T-helper 1 cell treated with Interleukin-12 subunit alpha and Interleukin-12 subunit beta and Interleukin-4 antibody, amounts not matched to agents 30 ng/mL and 1 ng/mL, for 36 hours (primary cell): ENCODE measurements around the gene CBLB. TPM values are rescaled to one million over a fixed set of nuclear protein-coding genes. Genes with fewer than 3 reads are reported as not detected.
"Not testable (repeated sequence)": the region's sequence is repeated elsewhere in the genome, so short reads cannot be mapped to it uniquely, and the experiment has no call there.

Source experiments
- intact Hi-C: fragments of 100-400 bp; cut with micrococcal nuclease; formaldehyde crosslinking; loops from one replicate; pipeline ENCODE4 v1.15.1; 2024
- total RNA-seq: library from RNA; stranded (reverse); gene quantifications from 2 replicates; pipeline ENCODE4 v1.2.3, GENCODE V29; 2022

The CBLB gene
- total RNA-seq, 1 donor from 2014 or later: 122 TPM

DNA sequence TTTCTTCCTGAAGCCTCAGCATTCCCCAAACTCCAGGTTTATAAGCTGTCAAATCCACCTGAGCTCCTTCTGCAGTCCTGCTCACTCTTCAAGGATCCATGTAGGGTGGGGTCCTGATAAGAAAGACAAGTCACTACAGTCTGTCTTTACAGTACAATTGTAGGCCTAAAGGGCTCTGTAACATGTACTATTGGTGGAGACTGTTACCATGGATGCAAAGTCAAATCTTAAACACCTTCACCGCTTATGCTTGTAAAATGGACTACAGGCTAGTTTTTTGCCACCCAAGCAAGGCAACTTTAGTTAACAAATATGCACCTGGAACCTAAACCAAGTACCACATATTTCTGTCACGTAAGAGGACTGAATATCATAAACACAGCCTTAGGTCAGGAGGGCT lies 44.7 kb downstream of the CBLB start:
- intact Hi-C loops: no loop called here

DNA sequence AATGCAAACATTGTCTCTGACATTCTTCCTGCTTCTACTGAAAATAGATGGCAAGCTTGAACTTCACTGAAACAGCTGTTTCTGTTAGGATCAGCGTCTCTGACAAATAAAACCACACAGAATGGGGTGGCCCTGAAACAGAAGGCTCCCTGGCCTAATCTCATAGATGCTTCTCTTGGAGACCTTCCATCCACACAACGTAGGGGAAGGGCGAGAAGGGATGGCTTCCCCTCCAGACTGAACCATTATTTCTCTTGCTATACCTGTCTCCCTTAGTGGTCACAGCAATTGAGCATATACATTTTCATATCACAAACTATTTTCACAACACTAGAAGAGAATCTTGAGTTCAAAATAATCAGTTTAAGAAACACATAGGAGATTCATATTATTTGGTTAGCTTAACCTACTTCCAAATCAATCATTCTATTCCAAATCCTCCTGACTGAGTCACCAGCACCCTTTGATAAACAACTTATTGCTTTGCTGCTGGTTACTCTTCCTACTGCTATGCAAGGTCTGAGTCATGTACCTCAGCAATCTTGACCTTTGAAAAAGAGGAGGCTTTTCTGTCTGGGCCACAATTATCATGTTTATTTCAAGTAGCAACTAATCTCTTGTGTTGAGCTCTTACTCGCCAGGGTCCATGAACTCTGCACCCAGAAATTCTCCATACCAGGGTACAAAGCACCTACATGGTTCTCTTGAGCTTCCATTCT lies 45.5 kb downstream of the CBLB start:
- intact Hi-C loops: loop anchor here (1.0 kb wide), 1 partner anchor 15 kb away; no protein-coding TSS in a partner anchor

- intact Hi-C loops: loop anchor here (1.0 kb wide), 2 partner anchors 8 to 14 kb away; no protein-coding TSS in a partner anchor
These were observed 46.4 kb downstream of the CBLB start for GRCh38 chr3:105822171-105823123.

- intact Hi-C loops: no loop called here
These were observed 47.4 kb downstream of the CBLB start for GRCh38 chr3:105821433-105821832.

DNA sequence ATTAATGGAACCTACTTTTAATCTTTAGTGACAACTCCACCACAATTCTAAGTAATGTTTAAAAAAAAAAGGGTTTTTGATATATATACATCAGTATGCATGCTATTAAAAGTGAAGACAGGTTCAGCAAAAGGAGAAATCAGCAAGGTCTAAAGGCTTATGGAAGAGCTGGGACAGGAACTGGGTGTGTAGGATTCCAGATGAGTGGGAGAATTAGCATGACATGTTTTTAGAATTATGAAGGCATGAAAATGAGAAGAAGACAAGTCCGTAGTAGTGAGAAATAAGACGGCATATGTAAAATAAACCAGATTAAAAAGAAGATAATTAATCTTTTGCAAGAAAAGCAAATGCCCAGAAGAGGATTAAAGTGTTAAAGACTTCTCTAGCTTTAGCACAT lies 52.0 kb downstream of the CBLB start:
- intact Hi-C loops: no loop called here

- intact Hi-C loops: not testable (repeated sequence)
These were observed 53.5 kb downstream of the CBLB start for GRCh38 chr3:105815331-105815730.

DNA sequence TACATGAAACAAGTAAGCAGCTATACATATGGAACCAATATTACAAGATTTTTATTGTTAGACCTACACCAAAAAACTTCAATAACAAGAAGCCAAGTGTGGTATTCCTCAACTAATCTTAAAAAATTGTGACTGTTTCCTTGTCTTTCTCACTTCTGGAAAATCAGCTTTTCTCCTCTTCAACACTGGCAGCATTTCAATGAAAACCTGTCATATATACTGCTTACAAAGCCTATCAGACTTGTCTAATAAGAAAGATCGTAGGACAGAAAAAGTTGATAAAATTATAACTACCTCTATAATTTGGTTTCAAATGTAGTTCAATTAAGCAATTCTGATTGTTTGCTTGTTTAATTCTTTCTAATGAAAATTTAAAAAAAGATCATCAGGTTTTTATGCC lies 55.1 kb downstream of the CBLB start:
- intact Hi-C loops: loop anchor here (1.0 kb wide), 1 partner anchor 9 kb away; no protein-coding TSS in a partner anchor

DNA sequence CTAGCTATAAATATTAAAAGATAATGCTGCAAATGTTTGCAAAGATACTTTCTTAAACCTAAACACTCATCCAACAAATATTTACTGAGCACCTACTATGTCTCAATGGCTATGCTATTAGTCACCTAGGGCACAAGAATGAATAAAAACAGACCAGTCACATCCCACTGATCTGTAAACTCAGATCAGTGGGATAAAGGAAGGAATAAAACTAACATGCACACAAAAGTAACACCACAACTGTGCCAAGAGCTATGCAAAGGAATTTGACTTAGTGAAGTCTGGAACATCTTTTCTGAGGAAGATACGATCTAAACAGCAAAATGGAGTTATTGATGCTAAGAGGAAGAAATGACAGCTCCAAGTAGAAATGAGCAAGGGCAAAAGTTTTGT lies 56.6 kb downstream of the CBLB start:
- intact Hi-C loops: no loop called here

DNA sequence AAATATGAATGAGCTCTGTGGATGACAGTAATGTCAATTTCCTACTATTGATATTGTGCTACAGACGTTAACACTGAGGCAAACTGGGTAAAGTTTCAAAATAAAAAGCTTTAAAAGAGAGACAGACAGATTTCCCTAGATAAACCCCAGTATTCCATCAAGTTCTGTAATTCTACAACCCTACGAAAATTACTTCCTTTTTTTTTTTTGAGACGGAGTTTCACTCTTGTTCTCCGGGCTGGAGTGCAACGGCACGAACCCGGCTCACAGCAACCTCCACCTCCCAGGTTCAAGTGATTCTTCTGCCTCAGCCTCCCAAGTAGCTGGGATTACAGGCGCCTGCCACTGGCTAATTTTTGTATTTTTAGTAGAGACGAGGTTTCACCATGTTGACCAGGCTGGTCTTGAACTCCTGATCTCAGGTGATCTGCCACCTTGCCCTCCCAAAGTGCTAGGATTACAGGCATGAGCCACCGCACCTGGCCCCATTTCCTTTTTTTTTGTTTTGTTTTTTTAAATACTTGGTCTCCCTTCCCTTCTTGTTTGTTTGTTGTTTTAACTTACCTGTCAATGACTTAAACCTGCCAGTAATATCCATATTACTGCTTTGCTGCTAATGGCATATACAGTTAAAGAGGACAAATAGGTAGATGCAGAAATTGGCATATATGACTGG lies 57.2 kb downstream of the CBLB start:
- intact Hi-C loops: no loop called here

DNA sequence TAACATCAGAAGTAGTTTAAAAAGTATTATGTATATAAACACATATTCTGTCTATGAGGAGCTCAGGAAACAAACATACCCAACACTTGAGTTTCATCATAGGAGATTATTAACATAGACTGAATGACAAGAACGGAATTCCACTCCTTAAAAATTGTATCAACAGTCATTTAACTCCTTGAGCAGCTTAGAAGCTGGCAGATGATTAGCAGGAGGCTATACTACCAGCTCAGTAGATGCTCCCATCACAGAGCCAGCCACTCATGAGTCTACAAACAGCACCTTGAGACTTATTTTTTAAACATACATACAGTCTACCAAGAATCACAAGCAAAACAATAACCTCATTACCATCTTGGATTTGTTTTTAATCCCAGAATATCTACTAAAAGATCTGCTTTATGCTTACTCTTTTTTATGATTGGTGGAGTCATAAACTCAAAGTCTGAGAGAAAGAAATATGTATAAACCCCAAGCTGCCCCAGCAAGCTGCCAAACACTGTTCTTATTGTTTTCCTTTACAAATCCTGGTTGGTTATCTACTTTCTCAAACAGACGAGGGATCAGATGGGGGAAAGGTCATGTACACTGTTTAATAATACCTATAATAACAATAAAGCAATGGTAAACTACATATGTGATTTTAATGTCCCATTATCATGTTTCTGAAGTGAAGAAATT lies 59.5 kb downstream of the CBLB start:
- intact Hi-C loops: loop anchor here (10.0 kb wide), 1 partner anchor 525 kb away; no protein-coding TSS in a partner anchor

GRCh38 chr3:105807701-105808100 lies 61.1 kb downstream of the CBLB start:
- intact Hi-C loops: loop anchor here (1.0 to 10.0 kb wide), 3 partner anchors 16 to 527 kb away; no protein-coding TSS in a partner anchor

DNA sequence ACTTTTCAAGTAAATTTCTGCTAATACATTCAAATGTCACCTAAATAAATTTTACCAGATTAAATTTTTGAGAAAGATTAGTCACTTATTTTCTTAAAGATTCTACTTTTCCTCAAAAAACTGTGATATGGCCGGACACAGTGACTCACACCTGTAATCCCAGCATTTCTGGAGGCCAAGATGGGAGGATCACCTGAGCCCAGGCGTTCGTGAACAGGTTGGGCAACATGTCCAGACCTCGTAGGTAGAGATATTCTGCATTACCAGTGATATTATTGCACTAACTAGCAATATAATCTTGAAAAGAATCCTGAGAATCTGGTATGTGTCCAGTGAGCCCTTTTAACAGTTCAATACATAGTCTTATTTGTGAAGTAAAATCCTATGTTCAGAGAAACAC lies 61.7 kb downstream of the CBLB start:
- intact Hi-C loops: loop anchor here (2.0 to 10.0 kb wide), 2 partner anchors 42 to 528 kb away; no protein-coding TSS in a partner anchor

DNA sequence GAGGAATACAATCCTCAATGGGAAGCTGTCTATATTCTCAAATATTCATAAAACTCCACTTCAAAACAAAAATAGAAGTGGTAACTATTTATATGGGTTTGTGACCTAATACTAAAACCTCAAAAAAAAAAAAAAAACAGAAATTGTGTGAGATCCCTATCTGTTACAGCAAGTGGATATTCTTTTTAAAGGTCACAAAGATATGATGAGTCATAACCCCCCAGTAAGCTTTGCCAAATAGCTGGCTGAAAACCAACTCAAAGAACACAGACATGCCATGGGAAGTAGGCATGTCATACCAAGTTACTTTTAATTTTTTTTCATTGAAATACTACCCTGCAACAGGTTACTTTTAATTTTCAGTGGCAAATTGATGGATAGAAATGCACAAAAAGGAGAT lies 62.5 kb downstream of the CBLB start:
- intact Hi-C loops: loop anchor here (1.0 to 10.0 kb wide), 8 partner anchors 21 to 803 kb away; no protein-coding TSS in a partner anchor

- intact Hi-C loops: loop anchor here (10.0 kb wide), 1 partner anchor 529 kb away; no protein-coding TSS in a partner anchor
These were observed 63.4 kb downstream of the CBLB start for GRCh38 chr3:105805404-105805803.

DNA sequence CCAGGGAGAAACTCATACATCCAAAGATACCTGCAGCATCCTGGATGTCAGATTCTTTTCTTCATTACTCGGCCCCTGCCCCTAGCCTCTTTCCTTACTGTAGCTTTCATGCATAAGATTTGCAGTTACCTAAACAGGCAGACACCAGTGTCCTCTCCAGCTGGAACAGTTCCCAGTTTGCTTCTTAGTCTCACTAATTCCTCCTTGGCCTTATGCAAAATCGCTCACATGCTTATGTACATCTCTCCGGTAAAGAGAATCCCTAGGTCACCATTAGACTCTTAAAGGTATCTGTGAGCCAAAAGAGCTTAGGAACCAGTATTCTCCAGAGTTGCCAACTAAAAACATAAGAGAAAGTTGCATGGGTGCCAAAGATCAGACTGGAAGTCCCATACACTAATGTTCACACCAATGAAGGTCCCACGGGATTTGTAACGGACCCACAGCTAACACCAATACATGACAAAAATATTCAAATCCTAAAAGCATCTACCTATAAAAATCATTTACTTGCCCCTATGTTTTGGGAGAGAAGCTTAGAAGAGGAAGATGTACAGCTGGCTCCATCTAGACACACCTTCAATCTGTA lies 66.6 kb downstream of the CBLB start:
- intact Hi-C loops: loop anchor here (10.0 kb wide), 1 partner anchor 533 kb away; no protein-coding TSS in a partner anchor

DNA sequence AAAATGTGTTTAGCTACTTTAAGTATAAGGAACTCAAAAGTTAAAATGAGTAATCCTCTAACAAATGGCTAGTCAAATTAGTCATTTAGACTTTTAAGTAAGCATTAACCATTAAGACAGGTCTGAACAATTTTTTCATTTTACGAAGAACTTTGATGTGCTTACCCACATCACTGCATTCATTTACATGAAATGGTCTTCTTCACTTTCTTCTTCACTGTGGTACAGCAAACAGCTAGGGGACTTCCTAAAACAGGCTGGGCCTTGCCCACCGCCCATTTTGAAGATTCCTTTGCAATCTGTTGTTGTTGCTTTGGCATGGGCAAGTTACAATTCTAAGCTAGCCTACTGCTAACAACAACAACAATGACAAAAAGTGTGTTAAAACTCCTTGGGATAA lies 67.4 kb downstream of the CBLB start:
- intact Hi-C loops: loop anchor here (10.0 kb wide), 1 partner anchor 533 kb away; no protein-coding TSS in a partner anchor

DNA sequence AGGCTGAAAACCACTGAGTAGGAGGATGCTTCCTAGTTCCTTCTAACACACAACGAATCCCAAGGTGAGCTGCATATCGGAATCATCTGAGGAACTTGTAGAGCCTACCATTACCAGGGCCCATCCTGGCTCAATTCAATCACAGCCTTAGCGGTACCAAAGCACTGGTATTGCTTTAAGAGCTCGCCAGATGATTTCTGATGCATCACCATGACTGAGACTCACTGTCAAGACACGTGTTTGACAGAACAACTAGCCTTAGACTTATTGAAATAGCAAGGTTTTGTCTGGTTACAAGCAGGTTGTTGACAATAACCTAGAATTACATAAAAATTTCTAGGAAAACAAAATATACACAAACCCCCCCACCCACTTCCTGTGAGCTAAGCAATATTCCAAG lies 68.5 kb downstream of the CBLB start:
- intact Hi-C loops: loop anchor here (10.0 kb wide), 1 partner anchor 534 kb away; no protein-coding TSS in a partner anchor

- intact Hi-C loops: no loop called here
These were observed 69.5 kb downstream of the CBLB start for GRCh38 chr3:105799286-105799685.

GRCh38 chr3:105798381-105798934 lies 70.4 kb downstream of the CBLB start:
- intact Hi-C loops: no loop called here

- intact Hi-C loops: no loop called here
These were observed 75.8 kb downstream of the CBLB start for GRCh38 chr3:105793040-105793439.
